ENCODE results near the gene CATSPER1. TPM values are rescaled to one million over a fixed set of nuclear protein-coding genes. Genes with fewer than 3 reads are reported as not detected.

Gene CATSPER1
- total RNA-seq, 1 experiment from 2014 or later, result 2.4 TPM

- peak overlapping the region; percentile 89; the same call in 1 of the 2 replicates for H3K27ac ChIP-seq (ENCODE audit: low read depth, low read length)
- peaks cover 10 to 21% of the 10 kb centered on the region in 2 experiments for H3K4me1 ChIP-seq (ENCODE audit: control insufficient read depth in 1 of 2, insufficient read depth in 2 of 2, low read length in 2 of 2)
- ChIA-PET RAD21 (ENCODE audit: low non-redundant PET in 1 of 2, low total read pairs in 2 of 2, uncharacterized antibody in 2 of 2, unreplicated experiment in 2 of 2) (interaction anchor here (0.6 to 0.7 kb wide), 2 partner anchors 12 to 64 kb away, joined by 3 read pairs; no protein-coding TSS in a partner anchor), POLR2A (no interaction called here), CTCF (interaction anchor here (0.7 to 1.1 kb wide), 2 partner anchors 10 to 11 kb away, joined by 4 read pairs; no protein-coding TSS in a partner anchor)
- peak overlapping the region; percentile 74 for H3K9ac ChIP-seq (ENCODE audit: low read length)
- TF ChIP-seq SIN3A (IDR thresholded peaks at IDR 0.05; ENCODE audit: low read depth) (0 out of 2 replicates have a peak, but pooled peaks have one; percentile 21), REST (IDR thresholded peaks at IDR 0.05; ENCODE audit: low read depth) (no peak), EGR1 (IDR thresholded peaks at IDR 0.05; ENCODE audit: low read depth) (no peak), POLR2AphosphoS5 (IDR thresholded peaks at IDR 0.05; ENCODE audit: low read depth, low read length) (no peak), CBX3 (IDR thresholded peaks at IDR 0.05; ENCODE audit: low read depth) (no peak), SRF (IDR thresholded peaks at IDR 0.05; ENCODE audit: low read depth) (no peak), ZNF274 (IDR thresholded peaks at IDR 0.05; ENCODE audit: low read depth, low read length) (no peak), MAX (IDR thresholded peaks at IDR 0.05) (no peak; the same call in 1 of the 2 replicates), POLR2A (IDR thresholded peaks at IDR 0.05; ENCODE audit: borderline replicate concordance, extremely low read depth, insufficient read depth, insufficient read length) (no peak), ZFX (IDR thresholded peaks at IDR 0.05) (peak; percentile 78), RAD21 (IDR thresholded peaks at IDR 0.05; ENCODE audit: low read depth) (peak; percentile 4; the same call in 1 of the 2 replicates), ATF3 (IDR thresholded peaks at IDR 0.05) (no peak), JUND (IDR thresholded peaks at IDR 0.05) (no peak)
- no peaks in the 10 kb centered on the region for H3K27me3 ChIP-seq (ENCODE audit: insufficient read depth, low read length)
- ATAC-seq (peak; percentile 37), DNase-seq (ENCODE audit: low read depth, low spot score) (no peak)
- H3K36me3 ChIP-seq (ENCODE audit: control insufficient read depth in 1 of 2, insufficient read depth in 2 of 2, low read length in 2 of 2), result peaks cover 16 to 29% of the 10 kb centered on the region in 2 experiments; a peak in 2 of 4 replicates
- H3K9me3 ChIP-seq (ENCODE audit: control insufficient read depth in 1 of 2, insufficient read depth in 1 of 2, low read depth in 1 of 2, low read length in 2 of 2), result no peaks in the 10 kb centered on the region
- BruUV-seq (replicated peaks), result no TSS peak
- peak overlapping the region; percentile 88 for H3K4me2 ChIP-seq (ENCODE audit: low read length)
- H3K9me2 ChIP-seq (ENCODE audit: insufficient read depth), result no peaks in the 10 kb centered on the region
- H3K79me2 ChIP-seq (ENCODE audit: insufficient read depth, low read length), result peaks cover 43% of the 10 kb centered on the region
- intact Hi-C loops (cut with micrococcal nuclease), result no loop called here
- H4K20me1 ChIP-seq (ENCODE audit: insufficient read depth), result no peaks in the 10 kb centered on the region
- H3K4me3 ChIP-seq (replicated peaks in 1 of 2; ENCODE audit: low read depth in 1 of 2, low read length in 2 of 2), result peak overlapping the region; percentile 69 to 70
- H2AFZ ChIP-seq (ENCODE audit: low read depth, low read length, poor library complexity, severe bottlenecking), result no peak overlapping the region
Observed at GRCh38 chr11:66070604-66071380, 44.5 kb upstream of the CATSPER1 start.

All from HCT116 (cell line).